Mucosa of stomach (tissue), 1 donor: Measurements from ENCODE around the gene ORC2.
A peak's percentile ranks its signal among the peaks of the same experiment; 100 is the strongest.

Experiments
- H3K27me3 ChIP-seq: one replicate; pipeline ENCODE4 v1.7.0; 2013; ENCODE audit warnings: mild to moderate bottlenecking, low read length; ENCODE audit not compliant: control insufficient read depth, insufficient read depth
- H3K36me3 ChIP-seq: one replicate; pipeline ENCODE4 v1.7.0; 2013; ENCODE audit warnings: low read length; ENCODE audit not compliant: control insufficient read depth, insufficient read depth
- H3K4me1 ChIP-seq: one replicate; pipeline ENCODE4 v1.7.0; 2013; ENCODE audit warnings: mild to moderate bottlenecking, low read length; ENCODE audit not compliant: control insufficient read depth, insufficient read depth
- H3K4me3 ChIP-seq: one replicate; pipeline ENCODE4 v1.7.0; 2013; ENCODE audit warnings: low read length
- H3K9ac ChIP-seq: one replicate; pipeline ENCODE4 v1.7.0; 2013; ENCODE audit warnings: mild to moderate bottlenecking, low read length, moderate library complexity
- H3K9me3 ChIP-seq: one replicate; pipeline ENCODE4 v1.7.0; 2013; ENCODE audit warnings: mild to moderate bottlenecking, low read length, moderate library complexity; ENCODE audit not compliant: control insufficient read depth
- donor health status: Pancreatic carcinoma.

Gene ORC2

GRCh38 chr2:200873560-200873959 lies 89.9 kb downstream of the ORC2 start:
- no peak overlapping the region for H3K9ac ChIP-seq
- no peaks in the 10 kb centered on the region for H3K27me3 ChIP-seq
- H3K36me3 ChIP-seq = no peaks in the 10 kb centered on the region
- H3K4me3 ChIP-seq = no peak overlapping the region
- H3K4me1 ChIP-seq = no peaks in the 10 kb centered on the region
- H3K9me3 ChIP-seq = no peaks in the 10 kb centered on the region

DNA sequence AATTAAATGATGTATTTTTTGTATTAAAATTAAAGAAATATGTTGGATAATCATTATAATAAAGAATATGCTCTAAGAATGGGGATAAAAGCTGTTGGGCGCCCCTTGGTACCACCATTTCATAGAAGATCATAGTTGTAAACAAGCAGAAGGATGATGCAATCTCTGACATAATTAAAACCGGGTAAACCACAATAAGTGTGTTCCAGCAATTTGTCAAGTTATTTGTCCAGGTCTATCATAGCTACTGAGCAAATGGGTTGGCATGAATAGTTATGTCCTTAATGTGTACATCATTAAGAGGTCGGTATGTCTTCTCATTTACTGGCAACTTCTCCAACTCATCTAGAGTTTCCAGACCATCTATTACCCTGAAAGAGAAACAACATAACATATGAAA lies 92.3 kb downstream of the ORC2 start:
- Histone ChIP-seq H3K36me3 (no peaks in the 10 kb centered on the region), H3K9ac (no peak overlapping the region), H3K4me3 (no peak overlapping the region), H3K4me1 (peaks cover 6% of the 10 kb centered on the region), H3K27me3 (no peaks in the 10 kb centered on the region), H3K9me3 (no peaks in the 10 kb centered on the region)

DNA sequence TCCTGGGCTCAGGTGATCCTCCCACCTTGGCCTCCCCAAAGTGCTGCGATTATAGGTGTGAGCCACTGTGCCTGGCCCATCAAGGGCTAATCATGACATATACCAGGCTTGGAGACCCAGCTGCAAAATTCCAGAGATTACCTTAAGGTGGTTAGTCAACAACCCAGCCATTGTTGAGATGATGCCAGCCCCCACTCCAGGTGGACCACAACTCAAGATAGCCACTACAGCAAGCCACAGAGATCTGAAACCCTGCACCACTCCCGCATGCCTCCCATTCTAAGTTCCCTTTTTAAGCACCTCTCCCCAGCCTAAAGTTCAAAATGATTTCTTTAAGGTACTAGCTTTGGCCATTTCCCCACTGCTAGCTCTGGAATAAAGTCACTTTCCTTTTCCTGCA lies 94.4 kb downstream of the ORC2 start:
- H3K36me3 ChIP-seq = no peaks in the 10 kb centered on the region
- no peak overlapping the region for H3K4me3 ChIP-seq
- H3K9me3 ChIP-seq = no peaks in the 10 kb centered on the region
- H3K9ac ChIP-seq = no peak overlapping the region
- peaks cover 11% of the 10 kb centered on the region for H3K4me1 ChIP-seq
- no peaks in the 10 kb centered on the region for H3K27me3 ChIP-seq

GRCh38 chr2:200864176-200865034 lies 99.1 kb downstream of the ORC2 start, which contains the start of gene CLK1:
TSS of gene CLK1 (minus strand) at chr2:200864658. CDS start at chr2:200861862, 2,796 bp downstream.
- Histone ChIP-seq H3K27me3 (no peaks in the 10 kb centered on the region), H3K4me1 (peaks cover 20% of the 10 kb centered on the region)

GRCh38 chr2:200863782-200864175 lies 99.7 kb downstream of the ORC2 start:
- H3K9ac ChIP-seq = peak overlapping the region; percentile 100
- no peaks in the 10 kb centered on the region for H3K36me3 ChIP-seq
- no peaks in the 10 kb centered on the region for H3K27me3 ChIP-seq
- peak overlapping the region; percentile 98 for H3K4me3 ChIP-seq
- H3K9me3 ChIP-seq = no peaks in the 10 kb centered on the region
- peaks cover 27% of the 10 kb centered on the region for H3K4me1 ChIP-seq

More at GRCh38 chr2:200864176-200865034, 99.1 kb downstream of the ORC2 start, which contains the start of gene CLK1:
- no peaks in the 10 kb centered on the region for H3K9me3 ChIP-seq
- H3K4me3 ChIP-seq = peak within 1 kb of the TSS; percentile 98
- no peaks in the 10 kb centered on the region for H3K36me3 ChIP-seq
- H3K9ac ChIP-seq = peak within 1 kb of the TSS; percentile 100

- H3K36me3 ChIP-seq = no peaks in the 10 kb centered on the region
- H3K4me1 ChIP-seq = peaks cover 27% of the 10 kb centered on the region
Measured at GRCh38 chr2:200862532-200863000, 100.9 kb downstream of the ORC2 start.

GRCh38 chr2:200861617-200862155 lies 101.8 kb downstream of the ORC2 start:
- H3K9me3 ChIP-seq = no peaks in the 10 kb centered on the region

More at GRCh38 chr2:200862532-200863000, 100.9 kb downstream of the ORC2 start:
- no peaks in the 10 kb centered on the region for H3K27me3 ChIP-seq
- peak overlapping the region; percentile 98 for H3K4me3 ChIP-seq
- H3K9ac ChIP-seq = peak overlapping the region; percentile 100
- H3K9me3 ChIP-seq = no peaks in the 10 kb centered on the region

DNA sequence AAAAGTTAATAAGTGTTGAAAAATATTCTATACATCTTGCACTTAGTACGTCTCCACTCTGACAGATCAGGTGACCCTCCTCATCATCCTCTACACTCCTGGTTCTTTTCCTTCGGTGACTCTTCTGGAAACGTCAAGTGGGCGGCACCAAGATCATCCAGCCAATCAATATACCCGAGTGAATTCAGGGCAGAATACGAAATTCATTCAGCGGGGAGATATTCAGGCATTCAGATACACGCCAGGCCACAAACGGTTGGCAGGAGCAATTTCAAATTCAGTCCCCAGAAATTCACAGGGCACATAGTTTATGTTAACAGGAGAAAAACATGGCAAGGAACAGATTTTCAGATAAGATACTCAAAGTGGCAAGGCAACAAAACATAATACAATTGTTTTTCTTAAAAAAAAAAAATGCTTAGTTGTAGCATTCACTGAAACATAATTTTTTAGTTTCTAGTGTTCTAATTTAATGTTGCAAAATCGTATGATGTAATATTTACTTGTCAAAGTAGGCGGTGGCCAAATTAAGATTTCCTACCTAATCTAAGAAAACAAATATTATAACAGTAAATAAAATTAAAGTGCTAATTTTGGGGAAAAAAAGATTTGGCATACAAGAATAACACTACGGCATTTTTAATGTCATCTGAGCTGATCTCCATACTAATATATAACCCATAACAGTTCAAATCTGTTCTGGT lies 103.2 kb downstream of the ORC2 start:
- Histone ChIP-seq H3K9me3 (no peaks in the 10 kb centered on the region), H3K4me3 (no peak overlapping the region), H3K9ac (peak overlapping the region; percentile 40), H3K36me3 (no peaks in the 10 kb centered on the region), H3K4me1 (peaks cover 20% of the 10 kb centered on the region), H3K27me3 (no peaks in the 10 kb centered on the region)

More at GRCh38 chr2:200861617-200862155, 101.8 kb downstream of the ORC2 start:
- Histone ChIP-seq H3K4me1 (peaks cover 23% of the 10 kb centered on the region), H3K36me3 (no peaks in the 10 kb centered on the region), H3K27me3 (no peaks in the 10 kb centered on the region), H3K4me3 (no peak overlapping the region), H3K9ac (peak overlapping the region; percentile 38)
